ENCODE data around the gene MTMR10.

DNA sequence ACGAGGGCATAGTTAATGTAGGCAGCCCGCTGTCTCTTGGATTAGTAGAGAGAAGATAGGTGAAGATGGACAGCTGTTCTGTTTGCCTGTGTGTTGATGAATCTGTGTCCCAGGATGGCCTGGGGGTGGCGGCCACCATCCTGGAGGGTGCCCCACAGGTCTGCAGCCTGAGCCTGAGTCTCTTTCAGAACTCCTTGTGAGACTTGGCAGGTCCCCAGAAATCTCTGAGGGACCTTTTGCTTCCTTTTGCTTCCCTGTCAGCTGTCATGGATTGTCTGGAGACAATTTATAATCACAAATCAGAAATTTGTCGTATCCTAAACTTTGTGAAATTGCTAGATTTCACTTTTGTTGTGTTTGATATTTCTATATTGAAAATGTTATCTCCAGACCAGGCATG, 70.3 kb downstream of the MTMR10 start:
- TF ChIP-seq, protein P1, sequence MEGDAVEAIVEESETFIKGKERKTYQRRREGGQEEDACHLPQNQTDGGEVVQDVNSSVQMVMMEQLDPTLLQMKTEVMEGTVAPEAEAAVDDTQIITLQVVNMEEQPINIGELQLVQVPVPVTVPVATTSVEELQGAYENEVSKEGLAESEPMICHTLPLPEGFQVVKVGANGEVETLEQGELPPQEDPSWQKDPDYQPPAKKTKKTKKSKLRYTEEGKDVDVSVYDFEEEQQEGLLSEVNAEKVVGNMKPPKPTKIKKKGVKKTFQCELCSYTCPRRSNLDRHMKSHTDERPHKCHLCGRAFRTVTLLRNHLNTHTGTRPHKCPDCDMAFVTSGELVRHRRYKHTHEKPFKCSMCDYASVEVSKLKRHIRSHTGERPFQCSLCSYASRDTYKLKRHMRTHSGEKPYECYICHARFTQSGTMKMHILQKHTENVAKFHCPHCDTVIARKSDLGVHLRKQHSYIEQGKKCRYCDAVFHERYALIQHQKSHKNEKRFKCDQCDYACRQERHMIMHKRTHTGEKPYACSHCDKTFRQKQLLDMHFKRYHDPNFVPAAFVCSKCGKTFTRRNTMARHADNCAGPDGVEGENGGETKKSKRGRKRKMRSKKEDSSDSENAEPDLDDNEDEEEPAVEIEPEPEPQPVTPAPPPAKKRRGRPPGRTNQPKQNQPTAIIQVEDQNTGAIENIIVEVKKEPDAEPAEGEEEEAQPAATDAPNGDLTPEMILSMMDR (IDR thresholded peaks at IDR 0.05; ENCODE audit: low read length): no peak
- TF ChIP-seq EZH2 (IDR thresholded peaks at IDR 0.05; ENCODE audit: borderline replicate concordance, low read length): no peak

Data from OCI-LY1 (cell line).